A673 (cell line): ENCODE results near the gene ANOS1.

Source experiments
- EZH2 ChIP-seq: fragments of 200-600 bp; sonication (generic); IDR thresholded peaks from 2 replicates; pipeline ENCODE4 v1.6.1; 2017; ENCODE audit warnings: borderline replicate concordance, low read depth, mild to moderate bottlenecking, mixed read lengths, antibody characterized with exemption, low read length; ENCODE audit not compliant: poor library complexity, severe bottlenecking
- TF ChIP-seq, protein P1 (sequence below): fragments of 300-800, 200-600 bp; sonication (generic); conservative IDR thresholded peaks from 2 replicates; pipeline ENCODE4 v1.5.1; 2017; ENCODE audit warnings: low read depth, mild to moderate bottlenecking, antibody characterized with exemption, low read length, moderate library complexity, mixed read lengths

DNA sequence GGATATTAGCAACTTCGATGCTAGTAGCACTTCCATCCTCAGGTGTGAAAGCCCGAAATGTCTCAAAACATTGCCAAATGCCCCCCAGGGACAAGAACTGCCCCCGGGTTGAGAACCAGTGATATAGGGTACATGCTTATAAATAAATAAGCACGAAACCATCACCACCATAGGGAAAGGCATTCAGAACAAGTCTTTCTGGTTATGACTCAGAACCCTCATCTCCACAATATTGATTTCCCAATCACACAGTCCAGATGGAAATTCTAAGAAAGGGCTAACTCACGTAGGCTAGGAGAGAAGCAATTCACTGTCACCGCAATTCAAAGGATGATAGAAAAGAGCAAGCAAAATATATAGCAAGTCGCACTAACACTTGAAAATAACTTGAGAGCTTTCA, 84.8 kb downstream of the ANOS1 start:
- TF ChIP-seq, protein P1, sequence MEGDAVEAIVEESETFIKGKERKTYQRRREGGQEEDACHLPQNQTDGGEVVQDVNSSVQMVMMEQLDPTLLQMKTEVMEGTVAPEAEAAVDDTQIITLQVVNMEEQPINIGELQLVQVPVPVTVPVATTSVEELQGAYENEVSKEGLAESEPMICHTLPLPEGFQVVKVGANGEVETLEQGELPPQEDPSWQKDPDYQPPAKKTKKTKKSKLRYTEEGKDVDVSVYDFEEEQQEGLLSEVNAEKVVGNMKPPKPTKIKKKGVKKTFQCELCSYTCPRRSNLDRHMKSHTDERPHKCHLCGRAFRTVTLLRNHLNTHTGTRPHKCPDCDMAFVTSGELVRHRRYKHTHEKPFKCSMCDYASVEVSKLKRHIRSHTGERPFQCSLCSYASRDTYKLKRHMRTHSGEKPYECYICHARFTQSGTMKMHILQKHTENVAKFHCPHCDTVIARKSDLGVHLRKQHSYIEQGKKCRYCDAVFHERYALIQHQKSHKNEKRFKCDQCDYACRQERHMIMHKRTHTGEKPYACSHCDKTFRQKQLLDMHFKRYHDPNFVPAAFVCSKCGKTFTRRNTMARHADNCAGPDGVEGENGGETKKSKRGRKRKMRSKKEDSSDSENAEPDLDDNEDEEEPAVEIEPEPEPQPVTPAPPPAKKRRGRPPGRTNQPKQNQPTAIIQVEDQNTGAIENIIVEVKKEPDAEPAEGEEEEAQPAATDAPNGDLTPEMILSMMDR: no peak
- no peak for TF ChIP-seq EZH2
